Measurements from ENCODE around the gene ZSWIM1. TPM values are rescaled to one million over a fixed set of nuclear protein-coding genes. Genes with fewer than 3 reads are reported as not detected.

The ZSWIM1 gene
- total and polyA plus RNA-seq, 2 of the 13 experiments (the other 11 are each of a cell fraction or from before 2014, with no cell fraction given) = 9.5 to 11.7 TPM

- TF ChIP-seq ZNF616 (CRISPR knock-in tag; IDR thresholded peaks at IDR 0.05; ENCODE audit: low read depth) = 0 out of 2 replicates have a peak, but pooled peaks have one; percentile 48
- no peak for TF ChIP-seq ZNF333 (CRISPR knock-in tag; IDR thresholded peaks at IDR 0.05; ENCODE audit: borderline replicate concordance)
- TF ChIP-seq ZNF550 (CRISPR knock-in tag; IDR thresholded peaks at IDR 0.05; ENCODE audit: borderline replicate concordance) = 0 out of 2 replicates have a peak, but pooled peaks have one; percentile 83
- TF ChIP-seq GTF2F1 (IDR thresholded peaks at IDR 0.05; ENCODE audit: low read length) = no peak
- no peak for TF ChIP-seq SRY (CRISPR knock-in tag; IDR thresholded peaks at IDR 0.05)
- peak; percentile 55 for TF ChIP-seq SKI (IDR thresholded peaks at IDR 0.05; ENCODE audit: partially characterized antibody)
- TF ChIP-seq YEATS2 (CRISPR knock-in tag; IDR thresholded peaks at IDR 0.05; ENCODE audit: borderline replicate concordance) = 0 out of 2 replicates have a peak, but pooled peaks have one; percentile 7
- no peak for TF ChIP-seq RAD51 (IDR thresholded peaks at IDR 0.05; ENCODE audit: borderline replicate concordance)
- no peak for TF ChIP-seq MBNL3 (CRISPR knock-in tag; conservative IDR thresholded peaks at IDR 0.05)
- TF ChIP-seq NCOA1 (CRISPR knock-in tag; IDR thresholded peaks at IDR 0.05) = no peak
- TF ChIP-seq ZZZ3 (CRISPR knock-in tag; IDR thresholded peaks at IDR 0.05; ENCODE audit: borderline replicate concordance) = 0 out of 2 replicates have a peak, but pooled peaks have one; percentile 38
- TF ChIP-seq SNAI1 (CRISPR knock-in tag; IDR thresholded peaks at IDR 0.05; ENCODE audit: borderline replicate concordance) = no peak; the same call in 1 of the 2 replicates
- TF ChIP-seq ZNF136 (CRISPR knock-in tag; IDR thresholded peaks at IDR 0.05; ENCODE audit: low read depth) = no peak
- no peak for TF ChIP-seq SETDB1 (CRISPR knock-in tag; IDR thresholded peaks at IDR 0.05; ENCODE audit: borderline replicate concordance)
- no peak for TF ChIP-seq ATAD3A (CRISPR knock-in tag; IDR thresholded peaks at IDR 0.05)
- TF ChIP-seq ZNF264 (CRISPR knock-in tag; IDR thresholded peaks at IDR 0.05) = peak; percentile 66; the same call in 1 of the 2 replicates
- TF ChIP-seq TBX3 (IDR thresholded peaks at IDR 0.05; ENCODE audit: borderline replicate concordance) = no peak
- no peak for TF ChIP-seq RFX5 (IDR thresholded peaks at IDR 0.05; ENCODE audit: low read depth, low read length)
- TF ChIP-seq ZSCAN31 (CRISPR knock-in tag; IDR thresholded peaks at IDR 0.05; ENCODE audit: low read depth) = peak; percentile 53; the same call in 1 of the 2 replicates
- TF ChIP-seq RXRA (CRISPR knock-in tag; IDR thresholded peaks at IDR 0.05) = peak; percentile 95
- no peak for TF ChIP-seq SMAD1 (CRISPR knock-in tag; IDR thresholded peaks at IDR 0.05; ENCODE audit: borderline replicate concordance, low read depth)
- TF ChIP-seq TEAD3 (CRISPR knock-in tag; optimal IDR thresholded peaks at IDR 0.05; ENCODE audit: borderline replicate concordance) = peak; percentile 61
- TF ChIP-seq FOXP1 (IDR thresholded peaks at IDR 0.05) = no peak
- peak; percentile 47; the same call in 1 of the 2 replicates for TF ChIP-seq FOXP1 (CRISPR knock-in tag; IDR thresholded peaks at IDR 0.05)
- TF ChIP-seq MXI1 (IDR thresholded peaks at IDR 0.05; ENCODE audit: borderline replicate concordance, low read depth, low read length) = no peak
- TF ChIP-seq ZBTB7A (CRISPR knock-in tag; IDR thresholded peaks at IDR 0.05) = no peak
- TF ChIP-seq ZNF597 (CRISPR knock-in tag; IDR thresholded peaks at IDR 0.05) = no peak
- TF ChIP-seq MIER2 (CRISPR knock-in tag; IDR thresholded peaks at IDR 0.05) = no peak; the same call in 1 of the 2 replicates
- TF ChIP-seq MED13 (CRISPR knock-in tag; IDR thresholded peaks at IDR 0.05) = no peak
- TF ChIP-seq BHLHE40 (IDR thresholded peaks at IDR 0.05; ENCODE audit: low read length) = no peak
- peak; percentile 62 for TF ChIP-seq GATAD2A (CRISPR knock-in tag; IDR thresholded peaks at IDR 0.05)
- TF ChIP-seq ZNF792 (CRISPR knock-in tag; IDR thresholded peaks at IDR 0.05) = peak; percentile 48; the same call in 1 of the 2 replicates
- TF ChIP-seq MTA3 (CRISPR knock-in tag; IDR thresholded peaks at IDR 0.05) = no peak
- no peak for TF ChIP-seq ZNF589 (CRISPR knock-in tag; conservative IDR thresholded peaks at IDR 0.05)
- no peak for TF ChIP-seq ZNF577 (CRISPR knock-in tag; IDR thresholded peaks at IDR 0.05; ENCODE audit: borderline replicate concordance, low read depth)
Observed at GRCh38 chr20:45909817-45910669, 29.0 kb downstream of the ZSWIM1 start (continued).
